AG04450 (cell line): ENCODE results near the gene KCNIP3. TPM values are rescaled to one million over a fixed set of nuclear protein-coding genes. Genes with fewer than 3 reads are reported as not detected.
A peak's percentile ranks its signal among the peaks of the same experiment; 100 is the strongest.

ENCODE experiments used
- CTCF ChIA-PET: fragments of 300-600, 350-600 bp; formaldehyde crosslinking; extraction: SDS; loops from one replicate; lab custom pipeline; 2022; ENCODE audit warnings: antibody characterized with exemption, inconsistent platforms; lab: Charles Lee
- POLR2A ChIA-PET: fragments of 350-600 bp; formaldehyde crosslinking; extraction: SDS; loops from one replicate; lab custom pipeline; 2021; ENCODE audit warnings: antibody characterized with exemption, inconsistent platforms; lab: Yijun Ruan, JAX
- DNase-seq: peaks from one replicate; pipeline ENCODE4 v3.0.0-alpha.2; 2011; ENCODE audit warnings: low read depth, low spot score
- H3K27ac ChIP-seq: one replicate; pipeline ENCODE4 v1.5.1; 2012; ENCODE audit warnings: low read depth, low read length, control low read depth
- H3K27me3 ChIP-seq: one replicate; pipeline ENCODE4 v1.6.0; 2012; ENCODE audit warnings: low read length; ENCODE audit not compliant: control insufficient read depth, insufficient read depth
- H3K4me3 ChIP-seq: 2 replicates; pipeline ENCODE4 v1.5.1; 2011; ENCODE audit warnings: mild to moderate bottlenecking, low read depth, low read length, control low read depth
- H3K9me3 ChIP-seq: 2 replicates; pipeline ENCODE4 v1.5.1; 2012; ENCODE audit warnings: low read length; ENCODE audit not compliant: control insufficient read depth, insufficient read depth
- polyA plus RNA-seq: library from polyadenylated mRNA; depleted of rRNA; stranded (reverse); fragments of >200 nt; gene quantifications from 2 replicates; pipeline ENCODE4 v1.2.3, GENCODE V29; 2011
- TF ChIP-seq, protein P1 (sequence below): IDR thresholded peaks from 2 replicates; pipeline ENCODE4 v1.5.1; 2011; ENCODE audit warnings: low read depth, low read length, control low read depth, inconsistent platforms

The KCNIP3 gene
- polyA plus RNA-seq, 1 experiment: 0.12 TPM

DNA sequence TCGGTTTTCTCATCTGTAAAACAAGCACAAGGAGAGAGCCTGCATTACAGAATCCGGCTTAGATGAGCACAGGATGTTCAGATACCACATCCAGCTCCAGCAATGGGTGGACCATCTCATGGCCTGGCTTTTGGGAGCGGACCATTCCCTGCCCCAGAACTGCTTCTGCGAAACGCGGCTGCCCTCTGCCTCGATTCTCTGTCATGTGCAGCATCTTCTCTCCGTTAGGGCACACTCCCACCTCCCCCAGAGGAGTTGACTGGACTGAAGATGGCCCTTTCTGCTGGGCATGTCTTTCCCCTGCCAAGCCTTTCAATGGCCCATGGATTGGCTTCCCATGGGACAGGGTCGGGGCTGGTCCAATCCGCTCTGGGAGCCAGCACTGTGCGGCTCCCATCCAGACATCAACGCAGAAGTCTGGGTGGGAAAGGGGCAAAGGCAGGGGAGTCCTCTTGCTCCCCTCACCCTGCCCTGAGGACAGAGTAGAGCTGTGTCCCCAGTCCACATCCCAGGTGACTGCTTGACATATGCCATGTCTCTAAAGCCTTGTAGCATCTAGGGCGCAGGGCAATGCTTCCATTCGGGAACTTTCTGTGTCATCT is 91.0 kb downstream of the KCNIP3 start:
- DNase-seq: no peak
- Histone ChIP-seq H3K9me3 (no peaks in the 10 kb centered on the region; the same call in 1 of the 2 replicates), H3K27ac (no peak overlapping the region), H3K27me3 (peaks cover 8% of the 10 kb centered on the region), H3K4me3 (no peak overlapping the region)
- TF ChIP-seq, protein P1, sequence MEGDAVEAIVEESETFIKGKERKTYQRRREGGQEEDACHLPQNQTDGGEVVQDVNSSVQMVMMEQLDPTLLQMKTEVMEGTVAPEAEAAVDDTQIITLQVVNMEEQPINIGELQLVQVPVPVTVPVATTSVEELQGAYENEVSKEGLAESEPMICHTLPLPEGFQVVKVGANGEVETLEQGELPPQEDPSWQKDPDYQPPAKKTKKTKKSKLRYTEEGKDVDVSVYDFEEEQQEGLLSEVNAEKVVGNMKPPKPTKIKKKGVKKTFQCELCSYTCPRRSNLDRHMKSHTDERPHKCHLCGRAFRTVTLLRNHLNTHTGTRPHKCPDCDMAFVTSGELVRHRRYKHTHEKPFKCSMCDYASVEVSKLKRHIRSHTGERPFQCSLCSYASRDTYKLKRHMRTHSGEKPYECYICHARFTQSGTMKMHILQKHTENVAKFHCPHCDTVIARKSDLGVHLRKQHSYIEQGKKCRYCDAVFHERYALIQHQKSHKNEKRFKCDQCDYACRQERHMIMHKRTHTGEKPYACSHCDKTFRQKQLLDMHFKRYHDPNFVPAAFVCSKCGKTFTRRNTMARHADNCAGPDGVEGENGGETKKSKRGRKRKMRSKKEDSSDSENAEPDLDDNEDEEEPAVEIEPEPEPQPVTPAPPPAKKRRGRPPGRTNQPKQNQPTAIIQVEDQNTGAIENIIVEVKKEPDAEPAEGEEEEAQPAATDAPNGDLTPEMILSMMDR: no peak
- POLR2A ChIA-PET: no interaction called here
- CTCF ChIA-PET: interaction anchor here (1.3 to 3.4 kb wide), 4 partner anchors 15 to 342 kb away, joined by 6 to 45 read pairs (median 8); partner anchors contain the start of gene FAHD2A

DNA sequence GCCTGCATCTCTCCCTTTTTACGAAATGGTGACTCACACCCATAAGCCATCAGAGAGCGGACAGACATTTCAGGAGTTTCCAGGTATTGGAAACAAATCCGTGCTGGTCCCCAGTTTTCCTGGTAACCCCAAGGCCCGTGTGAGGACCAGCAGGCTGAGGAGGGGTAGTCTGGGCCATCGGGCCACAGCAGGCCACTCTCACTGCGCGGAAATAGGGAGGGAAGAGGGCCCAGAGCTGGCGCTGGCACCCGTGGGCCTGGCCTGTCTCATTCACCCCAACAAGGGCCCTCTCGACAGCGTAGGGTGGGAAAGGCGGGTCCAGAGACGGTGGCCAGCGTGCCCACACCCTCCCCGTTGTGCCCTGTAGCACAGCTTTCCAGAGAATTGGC is 91.7 kb downstream of the KCNIP3 start:
- no peak overlapping the region for H3K27ac ChIP-seq
- peaks cover 8% of the 10 kb centered on the region for H3K27me3 ChIP-seq
- TF ChIP-seq, protein P1: no peak
- H3K4me3 ChIP-seq: no peak overlapping the region
- H3K9me3 ChIP-seq: no peaks in the 10 kb centered on the region; the same call in 1 of the 2 replicates
- POLR2A ChIA-PET: no interaction called here
- CTCF ChIA-PET: interaction anchor here (0.6 to 3.4 kb wide), 18 partner anchors 9 to 346 kb away, joined by 3 to 45 read pairs (median 6); partner anchors contain the start of gene FAHD2A
- DNase-seq: no peak

DNA sequence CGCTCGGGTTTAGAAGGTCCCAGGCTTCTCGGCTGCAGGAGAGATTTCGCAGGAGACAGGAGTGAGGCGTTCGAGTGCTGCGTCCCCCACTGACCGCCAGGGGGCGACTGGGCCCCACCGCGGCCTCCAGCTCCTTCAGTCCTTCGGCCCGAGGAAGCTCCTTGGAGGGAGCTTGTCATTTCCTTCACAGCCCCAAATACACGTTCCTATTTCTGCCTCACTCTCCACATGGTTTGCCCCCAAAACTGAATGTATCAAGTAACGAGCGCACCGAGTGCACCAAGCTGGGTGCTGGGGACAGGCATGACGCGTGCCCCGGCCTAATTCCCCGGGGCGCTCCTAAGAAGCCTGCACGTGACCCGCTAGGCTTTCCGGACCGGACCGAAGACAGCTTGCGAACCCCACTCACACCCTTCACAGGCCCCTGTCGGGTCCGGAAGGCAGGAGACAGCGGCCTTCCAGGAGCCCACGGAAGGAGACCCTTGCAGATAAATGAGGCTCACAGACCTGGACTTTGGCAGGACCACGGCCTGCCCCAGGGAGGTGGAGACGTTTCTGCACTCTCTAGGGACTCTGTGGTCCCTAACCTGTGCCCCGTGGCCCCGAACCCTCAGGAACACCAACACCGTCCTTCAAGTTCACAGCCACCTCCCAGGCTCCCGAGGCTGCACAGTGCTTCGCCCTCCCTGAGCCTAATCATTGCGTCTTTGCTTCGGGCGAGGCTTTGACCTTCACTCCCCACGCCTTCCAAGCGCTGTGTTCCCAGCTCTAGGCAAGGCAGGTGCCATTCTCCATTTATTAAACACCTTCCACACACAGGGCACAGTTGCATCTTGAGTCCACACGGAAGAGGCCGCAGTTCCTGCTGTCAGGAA is 92.3 kb downstream of the KCNIP3 start:
- Histone ChIP-seq H3K27ac (no peak overlapping the region), H3K9me3 (no peaks in the 10 kb centered on the region; the same call in 1 of the 2 replicates), H3K4me3 (no peak overlapping the region), H3K27me3 (peaks cover 8% of the 10 kb centered on the region)
- ChIA-PET CTCF (interaction anchor here (0.6 to 3.4 kb wide), 20 partner anchors 8 to 345 kb away, joined by 3 to 45 read pairs (median 6); partner anchors contain the start of gene FAHD2A), POLR2A (interaction anchor here (0.8 kb wide), 1 partner anchor 137 kb away, joined by 3 read pairs; no protein-coding TSS in a partner anchor)
- peak; percentile 20 for DNase-seq
- TF ChIP-seq, protein P1: peak; percentile 98

DNA sequence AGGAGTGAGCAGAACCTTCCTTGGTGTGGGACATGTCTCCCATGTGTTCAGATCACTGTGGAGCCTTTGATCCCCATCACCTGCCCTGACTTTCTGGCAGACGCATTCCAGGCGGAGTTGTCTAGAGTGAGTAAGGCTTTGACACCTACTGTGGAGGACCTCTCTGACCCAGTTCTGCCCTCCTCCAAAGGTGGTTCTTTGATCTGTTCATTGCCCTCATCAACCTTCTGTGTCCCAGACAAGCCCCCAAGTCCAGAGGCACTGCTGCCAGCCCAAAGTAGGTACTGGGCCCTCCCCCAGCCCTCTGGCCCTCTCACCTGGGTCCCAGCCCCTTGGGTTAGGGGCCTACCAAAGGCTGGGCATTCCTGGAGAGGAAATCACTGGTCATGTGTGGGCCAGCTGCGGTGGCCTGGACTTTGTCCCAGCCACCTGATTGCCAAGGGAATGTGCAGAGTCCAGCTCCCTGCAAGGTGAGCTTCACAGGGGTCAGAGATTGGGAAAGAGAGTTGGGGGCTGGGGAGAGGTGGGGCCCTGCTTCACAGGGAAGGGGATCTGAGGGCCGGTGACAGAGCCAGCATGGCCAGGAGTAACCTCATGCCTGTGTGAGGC is 93.2 kb downstream of the KCNIP3 start:
- ChIA-PET CTCF (interaction anchor here (0.7 to 1.0 kb wide), 2 partner anchors 13 to 1238 kb away, joined by 5 to 6 read pairs; partner anchors contain the start of gene FAHD2A), POLR2A (no interaction called here)
- TF ChIP-seq, protein P1: no peak
- peaks cover 8% of the 10 kb centered on the region for H3K27me3 ChIP-seq
- H3K9me3 ChIP-seq: no peaks in the 10 kb centered on the region; the same call in 1 of the 2 replicates
- H3K27ac ChIP-seq: no peak overlapping the region
- no peak for DNase-seq
- no peak overlapping the region for H3K4me3 ChIP-seq
